PC-9 (cell line): Measurements from ENCODE around the gene WNK2.

ENCODE experiments used
- CTCF ChIP-seq: fragments of 200-600 bp; sonication (generic); conservative IDR thresholded peaks from 2 replicates; pipeline ENCODE4 v1.6.1; 2017; ENCODE audit warnings: mixed run types, antibody characterized with exemption, mild to moderate bottlenecking, moderate library complexity
- EZH2 ChIP-seq: fragments of 200-600 bp; sonication (generic); IDR thresholded peaks from 2 replicates; pipeline ENCODE4 v1.8.0; 2017; ENCODE audit warnings: antibody characterized with exemption, low read depth

- TF ChIP-seq CTCF, result no peak
- no peak for TF ChIP-seq EZH2
Observed at GRCh38 chr9:93332317-93332716, 148.4 kb downstream of the WNK2 start.
